ENCODE measurements around the gene DDB1.
A peak's percentile ranks its signal among the peaks of the same experiment; 100 is the strongest.

DDB1 gene

DNA sequence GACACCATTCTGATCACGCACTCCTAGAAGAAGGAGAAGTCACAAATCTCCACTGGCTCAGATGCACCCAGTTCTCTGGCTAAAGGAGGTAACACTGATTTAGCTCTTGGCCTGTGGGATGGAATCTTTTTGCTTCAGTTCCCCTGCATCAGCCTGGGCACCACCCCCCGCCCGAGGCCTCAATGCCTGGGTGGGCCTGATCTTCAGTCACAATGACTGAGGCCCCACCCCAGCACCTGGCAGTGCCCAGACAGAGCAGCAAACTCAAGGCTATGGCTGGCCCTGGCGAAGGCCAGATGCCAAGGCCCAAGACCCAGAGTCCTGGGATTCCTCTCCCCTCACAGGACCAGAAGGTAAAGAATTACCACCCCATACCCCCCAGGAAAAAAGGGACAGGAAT lies 23.8 kb upstream of the DDB1 start:
- no peak for DNase-seq (ENCODE audit: low spot score)

DNA sequence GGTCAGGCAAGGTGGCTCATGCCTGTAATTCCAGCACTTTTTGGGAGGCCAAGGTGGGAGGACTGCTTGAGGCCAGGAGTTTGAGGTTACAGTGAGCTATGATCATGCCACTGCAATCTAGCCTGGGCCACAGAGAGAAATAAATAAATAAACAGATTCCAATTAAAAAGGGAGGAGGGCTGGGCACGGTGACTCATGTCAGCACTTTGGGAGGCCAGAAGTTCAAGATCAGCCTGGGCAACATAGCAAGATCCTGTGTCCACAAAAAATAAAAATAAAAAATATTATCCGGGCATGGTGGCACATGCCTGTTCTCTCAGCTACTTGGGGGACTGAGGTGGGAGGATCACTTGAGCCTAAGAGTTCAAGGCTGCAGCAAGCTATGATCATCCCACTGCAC lies 21.3 kb upstream of the DDB1 start:
- no peak for DNase-seq (ENCODE audit: low spot score)

DNA sequence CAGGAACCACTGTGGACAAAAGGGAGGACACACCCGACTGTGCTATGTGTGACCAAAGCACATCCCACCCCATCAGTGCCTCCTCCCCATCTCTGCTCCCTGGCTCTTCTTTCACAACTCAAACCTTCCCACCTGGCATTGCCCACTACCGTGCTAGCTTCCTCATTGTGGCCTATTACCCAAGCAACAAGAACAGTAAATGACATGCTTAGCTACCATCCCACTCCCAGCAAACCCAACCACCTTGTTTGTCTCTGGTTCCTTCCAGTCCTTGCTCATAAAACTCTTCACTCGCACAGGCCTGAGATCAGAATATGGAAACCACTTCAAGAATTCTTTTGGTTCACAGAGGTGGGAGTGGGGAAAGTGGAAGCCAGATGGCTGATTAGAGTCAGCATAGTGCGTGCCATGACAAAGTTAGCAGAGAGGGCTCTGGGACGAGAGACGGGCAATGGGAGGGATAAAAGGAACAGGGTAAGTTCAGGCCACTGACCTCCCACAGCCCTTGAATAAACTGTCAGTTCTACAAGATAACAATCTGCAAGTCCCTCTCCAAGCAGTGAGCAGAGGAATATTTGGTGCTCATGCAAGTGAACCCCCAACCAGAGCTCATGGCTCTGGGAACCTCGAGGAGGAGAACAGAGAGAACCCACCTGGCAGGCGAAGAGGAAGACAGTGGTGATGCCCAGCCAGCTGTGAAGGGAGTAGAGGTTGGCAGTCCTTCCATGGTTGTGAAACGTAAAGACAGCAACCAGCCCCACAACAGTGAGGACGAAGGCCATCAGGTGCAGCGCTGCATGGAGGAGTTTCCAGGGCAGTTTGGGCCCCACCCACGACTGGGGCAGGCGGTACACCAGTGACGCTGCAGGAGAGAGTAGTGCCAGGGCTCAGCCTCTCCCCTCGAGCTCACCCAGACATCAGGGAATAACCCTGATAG lies 20.5 kb upstream of the DDB1 start:
- DNase-seq (ENCODE audit: low spot score) = no peak

DNA sequence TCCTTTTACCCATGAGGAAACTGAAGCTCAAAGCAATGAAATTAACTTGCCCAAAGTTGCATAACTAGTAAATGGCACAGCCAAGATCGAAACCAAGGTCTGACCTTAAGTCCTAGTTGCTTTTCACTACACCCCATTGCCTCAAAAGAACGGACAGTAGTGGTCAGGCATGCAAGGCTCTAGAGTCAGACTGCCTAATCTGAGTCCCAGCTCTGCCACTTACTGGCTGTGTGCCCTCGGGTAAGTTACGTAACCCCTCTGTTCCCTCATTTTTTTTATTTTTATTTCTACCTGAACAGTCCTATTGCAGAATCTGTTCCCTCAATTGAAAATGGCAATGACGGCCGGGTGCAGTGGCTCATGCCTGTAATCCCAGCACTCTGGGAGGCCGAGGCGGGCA lies 19.1 kb upstream of the DDB1 start:
- no peak for DNase-seq (ENCODE audit: low spot score)

DNA sequence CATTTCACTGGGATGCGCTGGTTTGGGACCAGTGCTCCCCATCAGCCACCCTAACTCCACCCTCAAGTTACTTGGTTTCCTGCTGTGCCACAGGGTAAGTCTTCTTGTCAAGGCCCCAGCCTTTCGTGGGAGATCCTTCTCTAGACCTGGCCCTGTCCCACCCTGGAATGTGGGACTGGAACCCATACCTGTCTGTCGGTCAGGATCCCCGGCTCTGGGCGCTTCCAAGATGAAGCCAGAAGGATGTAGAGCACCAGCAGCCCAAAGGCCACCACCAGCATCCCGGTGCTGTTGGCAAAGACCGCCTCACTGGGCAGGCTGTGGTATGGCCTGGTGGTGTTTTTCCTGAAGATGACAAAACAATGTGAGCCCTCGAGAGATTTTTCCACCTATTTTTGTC lies 17.9 kb upstream of the DDB1 start:
- DNase-seq (ENCODE audit: low spot score) = no peak

DNA sequence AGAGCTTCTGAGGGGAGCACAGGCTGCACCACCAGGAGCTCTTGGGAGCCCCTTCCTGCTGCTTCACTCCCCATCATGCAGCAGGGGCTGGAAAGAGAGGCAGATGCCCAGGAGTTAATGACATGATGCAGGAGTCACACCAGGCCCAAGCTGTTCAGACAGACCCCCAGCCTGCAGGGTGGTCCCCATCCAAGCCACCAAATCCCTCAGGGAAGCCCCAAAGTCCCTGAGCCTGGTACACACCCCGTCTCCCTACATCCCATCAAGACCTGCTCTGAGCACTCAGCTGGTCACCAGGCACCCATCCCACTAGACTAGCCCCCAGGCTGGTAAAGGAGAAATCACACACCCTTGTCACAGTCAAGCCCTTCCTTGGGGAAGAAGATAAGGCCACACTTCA lies 17.4 kb upstream of the DDB1 start:
- DNase-seq (ENCODE audit: low spot score) = no peak

DNA sequence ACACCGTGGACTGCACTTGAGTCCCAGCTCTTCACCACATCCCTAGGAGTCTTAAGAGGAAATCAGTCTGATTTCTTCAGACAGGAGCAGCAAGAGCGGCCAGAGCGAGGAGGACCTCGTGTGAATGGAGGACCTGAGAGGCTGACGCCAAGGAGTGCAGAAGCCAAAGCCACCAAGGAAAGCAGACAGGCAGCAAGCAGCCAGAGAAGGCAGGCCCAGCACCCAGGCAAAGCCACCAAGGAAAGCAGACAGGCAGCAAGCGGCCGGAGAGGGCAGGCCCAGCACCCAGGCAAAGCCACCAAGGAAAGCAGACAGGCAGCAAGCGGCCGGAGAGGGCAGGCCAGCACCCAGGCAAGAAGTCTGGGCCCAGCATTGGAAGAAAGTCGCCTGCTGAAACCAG lies 17.0 kb upstream of the DDB1 start:
- no peak for DNase-seq (ENCODE audit: low spot score)

DNA sequence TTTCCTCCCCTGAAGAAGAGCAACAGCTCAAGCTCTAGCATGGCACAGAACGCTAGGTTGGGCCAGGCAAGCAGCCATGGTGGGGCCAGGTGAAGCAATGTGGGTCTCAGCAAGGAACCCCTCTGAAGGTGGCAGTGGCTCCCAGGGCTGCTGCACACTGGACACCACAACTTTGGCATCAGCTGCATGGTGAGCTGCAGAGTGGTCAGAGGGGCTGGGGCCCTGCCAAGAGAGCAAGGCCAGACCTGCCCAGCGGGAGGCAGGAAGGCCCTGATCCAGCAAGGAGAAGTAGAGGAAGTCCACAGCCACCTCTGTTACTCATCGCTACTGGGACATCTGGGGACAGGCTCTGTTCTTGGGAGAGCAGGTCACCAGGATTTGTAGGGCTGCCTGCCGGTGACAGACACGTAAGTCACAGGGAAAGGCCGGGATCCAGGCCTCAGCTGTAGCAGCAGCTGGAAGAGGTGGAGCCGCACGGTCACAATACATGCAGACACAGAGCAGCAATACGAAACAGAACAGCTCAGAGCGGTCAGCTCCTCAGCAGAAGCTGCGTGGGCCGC lies 16.4 kb upstream of the DDB1 start:
- DNase-seq (ENCODE audit: low spot score) = no peak

DNA sequence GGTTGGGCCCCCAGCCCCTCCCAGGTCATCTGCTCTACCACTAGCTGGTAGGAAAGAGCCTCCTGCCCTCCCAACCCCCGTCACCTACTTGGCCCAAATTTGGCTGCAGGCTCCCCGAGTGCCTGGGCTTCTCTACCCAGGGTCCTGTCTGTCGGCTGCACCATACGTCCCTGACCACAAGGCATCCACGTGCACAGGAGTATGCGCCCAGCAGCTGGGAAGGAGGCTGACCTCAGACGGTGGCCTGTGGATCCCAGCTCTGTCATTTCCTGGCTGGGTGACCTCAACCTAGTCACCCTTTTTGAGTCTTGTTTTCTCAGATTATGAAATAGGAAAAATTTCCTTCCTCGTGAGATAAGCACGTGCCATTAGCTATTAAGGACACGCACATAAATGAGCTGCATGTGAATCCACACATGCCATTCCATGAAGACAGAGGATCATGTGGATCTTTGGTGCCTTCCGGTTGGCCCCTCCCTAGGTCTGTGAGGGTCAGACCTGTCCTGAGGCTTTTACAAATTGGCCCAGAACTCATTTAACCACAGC lies 15.1 kb upstream of the DDB1 start:
- no peak for DNase-seq (ENCODE audit: low spot score)

DNA sequence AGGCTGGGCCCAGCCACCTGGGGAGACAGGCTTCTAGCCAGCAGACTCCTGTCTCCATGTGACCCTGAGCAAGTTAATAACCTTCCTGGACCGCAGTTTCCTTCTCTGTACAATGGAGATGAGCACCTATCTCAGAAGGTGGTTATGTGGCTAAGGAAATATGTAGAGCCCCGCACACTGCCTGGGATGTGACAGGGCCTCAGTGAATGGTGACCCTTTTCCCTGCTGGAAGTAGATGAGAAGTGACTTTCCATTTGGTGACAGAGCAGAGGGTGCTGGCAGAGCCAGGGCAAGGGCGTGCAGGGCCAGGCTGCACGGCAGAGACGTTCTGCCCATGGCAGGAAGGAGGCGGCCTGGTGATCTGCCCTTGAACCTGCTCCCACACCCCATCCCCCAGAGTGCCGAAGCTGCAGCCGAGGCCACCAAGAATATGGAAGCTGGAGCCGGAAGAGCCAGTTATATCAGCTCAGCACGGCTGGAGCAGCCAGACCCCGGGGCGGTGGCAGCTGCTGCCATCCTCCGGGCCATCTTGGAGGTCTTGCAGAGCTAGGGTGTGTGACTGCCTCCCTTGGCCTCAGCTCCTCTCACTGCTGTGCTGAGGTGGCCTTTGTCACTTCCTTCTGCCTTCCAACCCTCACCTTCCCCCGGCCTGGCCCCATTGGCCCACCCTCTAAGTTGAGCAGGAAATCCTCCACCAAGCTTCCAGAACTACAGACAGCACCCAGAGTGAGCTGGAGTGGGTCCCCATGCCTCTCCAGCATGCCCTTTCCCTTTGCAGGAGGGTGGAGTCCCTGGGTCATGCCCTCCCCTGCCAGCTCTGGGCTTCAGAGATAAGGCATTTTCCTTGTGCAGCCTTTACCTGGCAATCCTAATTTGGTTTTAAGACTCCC lies 13.3 kb upstream of the DDB1 start:
- DNase-seq (ENCODE audit: low spot score) = no peak

DNA sequence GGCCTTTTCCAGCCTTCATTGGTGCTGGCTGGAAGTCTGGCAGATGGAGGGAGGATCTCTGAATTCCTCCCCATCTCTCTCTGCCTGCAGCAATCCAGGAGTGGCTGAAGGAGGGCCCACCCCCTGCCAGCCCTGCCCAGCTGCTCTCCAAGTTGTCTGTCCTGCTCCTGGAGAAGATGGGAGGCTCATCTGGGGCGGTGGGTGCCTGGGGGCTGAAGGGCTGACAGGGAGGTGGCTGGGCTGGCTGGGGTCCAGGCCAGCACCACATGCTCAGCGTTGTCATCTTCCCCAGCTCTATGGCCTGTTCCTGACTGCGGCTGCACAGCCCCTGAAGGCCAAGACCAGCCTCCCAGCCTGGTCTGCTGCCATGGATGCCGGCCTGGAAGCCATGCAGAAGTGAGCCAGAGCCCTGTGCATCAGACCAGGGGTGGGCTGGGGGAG lies 12.3 kb upstream of the DDB1 start:
- no peak for DNase-seq (ENCODE audit: low spot score)

DNA sequence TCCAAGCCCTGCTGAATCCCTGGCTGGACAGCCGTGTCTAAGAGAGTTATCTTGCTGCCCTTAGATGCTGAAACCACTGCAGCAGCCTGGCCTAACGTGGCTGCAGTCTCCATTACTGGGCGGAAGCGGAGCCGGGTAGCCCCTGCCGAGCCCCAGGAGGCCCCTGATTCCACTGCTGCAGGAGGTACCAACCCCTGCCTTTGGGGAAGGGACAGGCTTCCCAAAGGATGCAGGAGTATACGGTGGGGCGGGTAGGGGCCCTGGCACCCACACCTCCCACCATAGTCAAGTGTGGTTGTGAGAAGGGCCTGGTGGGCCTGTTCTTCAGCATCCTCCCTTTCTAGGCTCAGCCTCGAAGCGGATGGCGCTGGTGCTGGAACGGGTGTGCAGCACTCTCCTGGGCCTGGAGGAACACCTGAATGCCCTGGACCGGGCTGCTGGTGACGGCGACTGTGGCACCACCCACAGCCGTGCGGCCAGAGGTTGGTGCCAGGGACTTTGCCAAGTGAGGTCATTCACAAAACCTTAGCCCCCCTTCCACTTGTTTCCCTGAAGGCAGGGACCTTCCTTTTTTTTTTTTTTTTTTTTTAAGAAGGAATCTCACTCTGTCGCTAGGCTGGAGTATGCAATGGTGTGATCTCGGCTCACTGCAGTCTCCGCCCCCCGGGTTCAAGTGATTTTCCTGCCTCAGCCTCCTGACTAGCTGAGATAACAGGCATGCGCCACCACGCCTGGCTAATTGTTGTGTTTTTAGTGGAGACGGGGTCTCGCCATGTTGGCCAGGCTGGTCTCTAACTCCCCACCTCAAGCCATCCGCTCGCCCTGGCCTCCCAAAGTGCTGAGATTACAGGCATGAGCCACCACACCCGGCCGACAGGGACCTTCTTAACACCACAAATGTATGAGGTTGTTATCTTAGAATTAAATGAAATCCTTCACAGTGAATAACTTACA lies 11.2 kb upstream of the DDB1 start:
- no peak for DNase-seq (ENCODE audit: low spot score)

DNA sequence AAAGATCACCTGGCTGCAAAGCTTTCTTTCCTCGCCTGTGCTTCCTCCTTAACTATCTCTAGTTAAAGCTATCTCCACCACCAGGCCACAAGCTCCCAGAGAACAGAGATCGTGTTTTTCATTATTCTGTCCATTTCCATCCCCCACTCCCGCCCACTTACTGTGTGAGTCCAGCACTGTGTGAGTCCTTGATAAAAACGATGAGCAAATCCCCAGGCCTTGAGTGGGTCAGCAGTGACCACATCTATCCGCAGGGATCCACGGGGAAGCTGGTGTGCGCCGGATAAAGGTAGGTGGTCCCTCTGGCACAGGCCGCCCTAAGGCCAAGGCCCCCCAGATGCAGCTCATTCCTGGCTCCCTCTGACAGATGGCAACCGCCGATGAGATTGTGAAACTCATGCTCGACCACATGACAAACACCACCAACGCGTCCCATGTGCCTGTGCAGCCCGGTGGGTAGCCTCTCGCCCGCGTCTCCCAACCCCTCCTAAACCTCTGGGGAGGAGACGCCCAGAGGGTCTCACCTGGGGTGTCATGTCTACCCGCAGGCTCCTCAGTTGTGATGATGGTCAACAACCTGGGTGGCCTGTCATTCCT lies 9.4 kb upstream of the DDB1 start:
- no peak for DNase-seq (ENCODE audit: low spot score)

DNA sequence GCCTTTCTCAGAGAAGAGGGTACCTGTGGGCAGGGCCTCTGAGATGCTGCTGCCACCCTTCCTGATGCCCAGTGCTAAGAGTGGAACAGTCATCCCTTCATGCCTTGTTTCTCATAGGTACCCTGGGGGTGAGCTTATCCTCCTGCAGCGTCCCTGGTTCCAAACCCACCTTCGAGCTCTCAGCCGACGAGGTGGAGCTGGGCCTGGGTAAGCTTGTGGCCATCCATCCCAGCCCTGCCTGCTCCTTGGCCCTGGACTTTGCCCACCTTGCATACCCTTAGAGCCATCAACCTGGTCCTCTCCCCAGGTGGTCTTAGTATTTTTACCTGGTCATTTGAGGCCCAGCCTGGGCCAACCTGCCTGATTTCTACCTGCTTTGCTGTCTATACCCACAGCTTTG lies 8.8 kb upstream of the DDB1 start:
- DNase-seq (ENCODE audit: low spot score) = no peak

DNA sequence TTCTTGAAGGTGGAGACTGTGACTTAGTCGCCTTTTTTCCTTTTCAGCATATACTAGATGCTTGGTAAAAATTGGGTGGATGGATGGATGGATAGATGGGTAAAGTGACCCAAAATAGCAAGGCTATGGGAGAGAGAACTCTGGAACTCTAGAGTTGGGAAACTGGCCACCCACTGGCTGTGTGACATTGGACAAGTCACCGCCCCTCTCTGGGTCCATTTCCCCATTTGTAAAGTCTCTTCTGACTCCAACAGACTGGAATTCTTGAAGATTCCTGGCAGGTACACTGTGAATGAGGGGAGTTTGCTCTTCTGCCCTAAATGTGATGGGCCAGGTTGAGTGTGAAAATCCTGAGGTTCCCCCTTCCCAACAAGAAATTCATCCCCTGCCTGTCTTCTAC lies 8.1 kb upstream of the DDB1 start:
- DNase-seq (ENCODE audit: low spot score) = no peak

DNA sequence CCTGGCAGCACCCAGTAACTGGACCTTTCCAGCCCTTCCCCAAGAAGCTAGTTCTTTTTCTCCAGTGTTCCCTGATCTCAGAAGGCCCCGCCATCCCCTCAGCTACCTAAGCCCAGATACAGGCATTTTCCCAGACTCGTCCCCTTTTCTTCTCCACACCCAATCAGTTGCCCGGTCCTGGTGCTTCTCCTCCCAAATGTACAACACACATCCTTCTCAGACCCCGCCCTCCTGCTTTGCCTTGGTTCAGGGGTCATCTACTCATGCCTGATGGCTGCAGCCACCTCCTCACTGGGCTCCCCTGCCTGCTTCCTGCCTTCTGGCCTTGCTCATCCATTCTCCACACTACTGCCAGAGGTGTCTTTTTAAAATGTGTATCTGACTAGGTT lies 6.6 kb upstream of the DDB1 start:
- DNase-seq (ENCODE audit: low spot score) = no peak

DNA sequence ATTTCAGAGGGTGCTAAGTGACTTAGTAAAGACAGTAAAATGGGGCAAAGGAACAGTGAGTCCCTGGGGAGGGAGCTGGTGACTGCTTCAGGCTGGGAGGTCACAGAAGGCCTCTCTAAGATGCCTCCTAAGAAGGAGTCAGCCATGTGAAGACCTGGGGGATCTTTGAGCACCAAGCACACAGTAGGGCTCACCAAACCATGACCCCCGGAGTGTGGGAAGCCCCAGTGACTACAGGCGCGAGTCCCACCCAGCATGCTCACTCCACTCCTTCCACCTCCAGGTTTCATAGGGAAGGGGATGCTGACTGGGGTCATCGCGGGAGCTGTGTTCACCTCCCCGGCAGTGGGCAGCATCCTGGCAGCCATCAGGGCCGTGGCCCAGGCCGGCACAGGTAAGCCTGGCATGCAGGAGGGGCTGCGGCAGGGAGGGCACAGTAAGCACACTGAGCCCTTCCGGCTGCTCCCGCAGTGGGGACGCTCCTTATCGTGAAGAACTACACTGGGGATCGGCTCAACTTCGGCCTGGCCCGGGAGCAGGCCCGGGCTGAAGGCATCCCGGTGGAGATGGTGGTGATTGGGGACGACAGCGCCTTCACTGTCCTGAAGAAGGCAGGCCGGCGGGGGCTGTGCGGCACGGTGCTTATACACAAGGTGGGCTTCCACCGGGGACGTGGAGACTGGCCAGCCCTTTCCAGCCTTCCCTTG lies 6.0 kb upstream of the DDB1 start:
- no peak for DNase-seq (ENCODE audit: low spot score)

DNA sequence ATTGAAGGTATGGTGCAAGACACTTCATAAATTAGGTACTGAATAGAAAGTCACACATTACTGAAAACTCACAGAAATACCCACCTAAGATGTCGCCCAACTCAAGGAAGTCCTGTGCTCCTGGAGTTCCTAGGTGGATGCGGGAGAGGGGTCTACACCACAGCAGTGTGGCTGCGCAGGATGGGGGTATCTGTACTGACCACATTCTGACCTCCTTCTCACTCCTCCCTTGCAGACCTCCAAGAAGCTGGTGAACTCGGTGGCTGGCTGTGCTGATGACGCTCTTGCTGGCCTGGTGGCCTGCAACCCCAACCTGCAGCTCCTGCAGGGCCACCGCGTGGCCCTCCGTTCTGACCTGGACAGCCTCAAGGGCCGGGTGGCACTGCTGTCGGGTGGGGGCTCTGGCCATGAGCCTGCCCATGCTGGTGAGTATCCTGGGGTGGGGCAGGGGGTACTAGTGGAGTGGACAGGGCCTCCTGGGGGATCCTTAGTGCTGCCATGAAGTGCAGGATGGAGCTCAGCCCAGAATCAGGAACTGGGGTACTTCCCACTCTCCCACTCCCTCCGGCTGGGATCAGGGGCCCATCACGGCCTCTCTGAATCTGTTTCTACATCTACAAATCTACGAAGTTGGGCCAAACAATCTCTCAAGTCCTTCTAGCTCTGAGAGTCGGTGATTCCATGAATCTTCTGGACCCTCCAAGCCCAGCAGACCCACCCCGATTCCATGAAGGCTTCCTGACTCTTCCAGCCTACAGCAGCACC lies 5.0 kb upstream of the DDB1 start:
- DNase-seq (ENCODE audit: low spot score) = no peak

DNA sequence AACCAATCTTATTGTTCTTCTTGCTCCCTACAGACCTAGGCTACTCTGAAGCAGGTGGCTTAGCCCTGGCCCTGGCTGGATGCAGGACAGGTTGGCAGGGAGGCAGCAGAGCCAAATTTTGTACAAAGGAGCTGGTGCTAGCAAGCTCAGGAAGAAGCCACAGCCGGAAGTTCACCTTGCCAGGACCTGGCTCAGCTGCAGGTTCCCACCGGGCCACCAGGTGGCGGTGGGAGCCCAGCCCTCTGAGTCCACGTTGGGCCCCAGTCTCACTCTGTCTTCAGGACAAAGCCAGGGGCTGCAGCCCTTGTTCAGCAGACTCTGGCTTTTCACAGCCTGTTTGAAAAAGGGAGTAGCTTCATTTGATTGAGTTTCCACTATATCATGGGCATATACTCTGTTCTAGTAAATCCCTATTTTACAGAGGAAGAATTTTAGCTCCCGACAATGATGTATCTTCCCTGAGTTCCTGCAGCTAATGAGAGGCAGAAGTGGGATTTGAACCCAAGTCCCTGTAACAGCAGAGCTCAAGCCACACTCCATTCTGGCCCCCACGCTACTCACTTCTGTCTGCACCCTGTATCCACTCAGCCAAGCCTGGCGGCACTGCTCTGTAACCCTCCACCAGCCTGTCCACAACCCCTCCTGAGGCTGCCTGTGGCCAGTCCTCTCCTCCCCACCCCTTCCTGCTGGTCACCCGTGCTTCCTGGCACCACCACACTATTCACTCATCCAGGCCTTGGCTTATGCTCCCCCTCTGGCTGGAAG lies 3.4 kb upstream of the DDB1 start:
- DNase-seq (ENCODE audit: low spot score) = peak; percentile 84
